SK-N-SH (cell line): ENCODE results near the gene EOMES. TPM values are rescaled to one million over a fixed set of nuclear protein-coding genes. Genes with fewer than 3 reads are reported as not detected.

Experiments used
- CTCF ChIA-PET: fragments of 300-600, 350-600 bp; formaldehyde crosslinking; extraction: SDS; loops from one replicate; lab custom pipeline; 2021; lab: Yijun Ruan, JAX
- POLR2A ChIA-PET: fragments of 350-600 bp; sonication (Branson Sonifier 250); formaldehyde crosslinking; extraction: SDS; loops from one replicate; lab custom pipeline; 2020; ENCODE audit warnings: antibody characterized with exemption, inconsistent platforms; lab: Yijun Ruan, JAX
- DNase-seq: peaks from one replicate; pipeline ENCODE4 v3.0.0; 2012
- H2AFZ ChIP-seq: fragments of 200-600 bp; sonication (generic); 2 replicates; pipeline ENCODE4 v1.8.1; 2016; ENCODE audit warnings: antibody characterized with exemption, mild to moderate bottlenecking, low read depth
- H3F3A ChIP-seq: fragments of 200-600 bp; sonication (generic); replicated peaks from 2 replicates; pipeline ENCODE3; 2016; ENCODE audit warnings: antibody characterized with exemption, mild to moderate bottlenecking; ENCODE audit not compliant: insufficient read depth
- H3K27ac ChIP-seq, 2 experiments: fragments of 200-500 bp in 1 of 2; fragments of 200-600 bp in 1 of 2; sonication (Bioruptor generic) in 1 of 2; sonication (generic), shearing (Covaris generic) in 1 of 2; 2 replicates each; pipeline versions ENCODE4 v1.5.1 to v1.6.1; 2014 to 2016; ENCODE audit warnings: low read depth in 2 of 2, inconsistent platforms in 1 of 2, low read length in 1 of 2, mild to moderate bottlenecking in 1 of 2, mixed read lengths in 1 of 2
- H3K27me3 ChIP-seq: fragments of 200-600 bp; sonication (generic), shearing (Covaris generic); 2 replicates; pipeline ENCODE4 v1.6.1; 2016; ENCODE audit warnings: mixed run types; ENCODE audit not compliant: insufficient read depth
- H3K36me3 ChIP-seq, 2 experiments: fragments of 200-500 bp in 1 of 2; fragments of 200-600 bp in 1 of 2; sonication (Bioruptor generic) in 1 of 2; sonication (generic) in 1 of 2; replicated peaks in 1 of 2; 2 replicates each; pipeline versions ENCODE3 to v1.5.1; 2014 to 2016; ENCODE audit warnings: low read length in 1 of 2, mild to moderate bottlenecking in 1 of 2; ENCODE audit not compliant: insufficient read depth in 2 of 2, control insufficient read depth in 1 of 2
- H3K4me1 ChIP-seq, 2 experiments: fragments of 200-500 bp in 1 of 2; fragments of 200-600 bp in 1 of 2; sonication (Bioruptor generic) in 1 of 2; sonication (generic), shearing (Covaris generic) in 1 of 2; 2 replicates each; pipeline versions ENCODE4 v1.5.1 to v1.6.1; 2014 to 2016; ENCODE audit warnings: low read depth in 1 of 2, low read length in 1 of 2, mixed run types in 1 of 2; ENCODE audit not compliant: insufficient read depth in 2 of 2, control insufficient read depth in 1 of 2
- H3K4me2 ChIP-seq: fragments of 200-600 bp; sonication (generic), shearing (Covaris generic); 2 replicates; pipeline ENCODE4 v1.6.1; 2017; ENCODE audit warnings: mixed run types
- H3K4me3 ChIP-seq, 2 experiments: fragments of 200-500 bp in 1 of 2; fragments of 200-600 bp in 1 of 2; sonication (Bioruptor generic) in 1 of 2; sonication (generic), shearing (Covaris generic) in 1 of 2; 2 replicates each; pipeline versions ENCODE4 v1.5.1 to v1.8.1; 2014 to 2016; ENCODE audit warnings: low read depth in 2 of 2, inconsistent platforms in 1 of 2, low read length in 1 of 2, mild to moderate bottlenecking in 1 of 2, mixed read lengths in 1 of 2, moderate library complexity in 1 of 2
- H3K79me2 ChIP-seq: fragments of 200-600 bp; sonication (generic); 2 replicates; pipeline ENCODE4 v1.8.1; 2017; ENCODE audit warnings: mild to moderate bottlenecking; ENCODE audit not compliant: insufficient read depth
- H3K9ac ChIP-seq: fragments of 200-600 bp; sonication (generic); 2 replicates; pipeline ENCODE4 v1.6.1; 2017; ENCODE audit warnings: mixed run types
- H3K9me2 ChIP-seq: fragments of 200-600 bp; sonication (generic); 2 replicates; pipeline ENCODE4 v1.6.1; 2017; ENCODE audit warnings: mixed run types
- H3K9me3 ChIP-seq: fragments of 200-600 bp; sonication (generic); 2 replicates; pipeline ENCODE4 v1.6.1; 2017; ENCODE audit warnings: mixed run types, mild to moderate bottlenecking, moderate library complexity
- H4K20me1 ChIP-seq: fragments of 200-600 bp; sonication (generic); 2 replicates; pipeline ENCODE4 v1.6.1; 2017; ENCODE audit warnings: mild to moderate bottlenecking, mixed run types; ENCODE audit not compliant: insufficient read depth
- EZH2phosphoT487 ChIP-seq: fragments of 200-600 bp; sonication (generic); IDR thresholded peaks from 2 replicates; pipeline ENCODE4 v1.6.1; 2017; ENCODE audit warnings: low read depth, mixed run types, mild to moderate bottlenecking, antibody characterized with exemption, moderate library complexity, borderline replicate concordance
- FOXM1 ChIP-seq: IDR thresholded peaks from 2 replicates; pipeline ENCODE4 v1.4.0; 2012; ENCODE audit warnings: low read depth, mild to moderate bottlenecking
- NRF1 ChIP-seq: IDR thresholded peaks from 2 replicates; pipeline ENCODE4 v1.6.1; 2012; ENCODE audit warnings: low read depth, mild to moderate bottlenecking, low read length
- REST ChIP-seq: IDR thresholded peaks from 2 replicates; pipeline ENCODE4 v1.6.1; 2012; ENCODE audit warnings: mild to moderate bottlenecking, low read depth, low read length, moderate library complexity
- RFX5 ChIP-seq: IDR thresholded peaks from 2 replicates; pipeline ENCODE4 v1.6.1; 2012; ENCODE audit warnings: mild to moderate bottlenecking, improper control_type of control experiment, low read length
- RXRA ChIP-seq: IDR thresholded peaks from 2 replicates; pipeline ENCODE4 v1.4.0; 2012; ENCODE audit warnings: low read depth, mild to moderate bottlenecking, borderline replicate concordance
- SMC3 ChIP-seq: IDR thresholded peaks from 2 replicates; pipeline ENCODE4 v1.6.1; 2012; ENCODE audit warnings: low read depth, low read length, improper control_type of control experiment
- TCF12 ChIP-seq: IDR thresholded peaks from 2 replicates; pipeline ENCODE4 v1.4.0; 2012
- TEAD4 ChIP-seq: IDR thresholded peaks from 2 replicates; pipeline ENCODE4 v1.4.0; 2012; ENCODE audit warnings: mild to moderate bottlenecking, borderline replicate concordance; ENCODE audit not compliant: insufficient read depth
- USF1 ChIP-seq: IDR thresholded peaks from 2 replicates; pipeline ENCODE4 v1.4.0; 2012; ENCODE audit warnings: low read depth, borderline replicate concordance
- YY1 ChIP-seq: IDR thresholded peaks from 2 replicates; pipeline ENCODE4 v1.4.0; 2012; ENCODE audit warnings: low read depth, mild to moderate bottlenecking
- WGBS: methylation state at CpG from one replicate; pipeline ENCODE4 v1.1.6; 2017; ENCODE audit warnings: low lambda C conversion rate; 5-methylcytosine and 5-hydroxymethylcytosine counted together
- polyA plus RNA-seq, 3 experiments: library from polyadenylated mRNA; depleted of rRNA; stranded (reverse); fragments of >200 nt; gene quantifications; 2 replicates each; pipeline ENCODE4 v1.2.3, GENCODE V29; 2012
- TF ChIP-seq, protein P1 (sequence below): IDR thresholded peaks from 2 replicates; pipeline ENCODE4 v1.4.0; 2012; ENCODE audit warnings: low read depth
- TF ChIP-seq, protein P2 (sequence below): IDR thresholded peaks from 2 replicates; pipeline ENCODE4; 2012

The EOMES gene
- polyA plus RNA-seq, 1 of the 3 experiments (the other 2 are of a cell fraction) = not detected

DNA sequence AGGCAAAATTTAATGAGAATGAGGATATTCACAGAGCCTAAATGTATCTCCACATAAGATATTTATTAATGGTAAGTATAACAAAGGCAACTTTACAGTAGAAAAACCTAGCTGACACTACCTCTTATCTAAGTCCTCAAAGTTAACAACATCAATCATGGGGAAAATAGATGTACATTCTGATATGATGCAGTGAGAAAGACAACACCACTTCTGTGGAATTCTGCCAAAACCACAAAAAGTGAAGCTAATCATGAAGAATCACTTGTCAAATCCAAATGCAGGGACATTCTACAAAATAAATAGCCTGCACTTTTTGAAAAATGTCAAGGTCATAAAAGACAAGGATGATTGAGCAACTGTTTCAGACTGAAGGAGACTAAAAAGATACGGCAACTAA is 27.5 kb upstream of the EOMES start (continued):
- TF ChIP-seq RFX5 (no peak), SMC3 (no peak)

DNA sequence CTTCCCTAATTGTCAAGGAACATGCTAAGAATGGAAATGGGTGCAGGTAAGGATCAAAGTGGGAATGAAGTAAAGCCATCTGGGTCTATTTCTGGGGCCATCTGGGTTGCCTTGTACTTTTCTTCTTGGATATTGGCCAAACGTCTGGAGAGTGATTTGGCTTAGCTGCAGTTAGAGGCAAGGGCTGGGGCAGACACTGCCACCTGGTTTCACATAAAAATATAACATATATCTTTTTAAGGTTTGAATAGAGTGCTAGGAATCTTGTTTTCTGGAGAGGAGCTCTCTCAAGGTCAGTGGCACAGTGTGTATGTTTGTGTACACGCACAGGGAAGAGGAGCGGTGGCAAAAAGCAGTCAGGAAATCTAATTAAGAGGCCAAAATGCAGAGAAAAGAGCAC is 24.7 kb upstream of the EOMES start:
- Histone ChIP-seq H3K4me1 (no peaks in the 10 kb centered on the region), H4K20me1 (no peaks in the 10 kb centered on the region), H3K9me2 (no peaks in the 10 kb centered on the region), H3K4me3 (no peak overlapping the region), H3K27ac (no peak overlapping the region), H3K4me2 (no peak overlapping the region), H3K9ac (no peak overlapping the region), H3K36me3 (no peaks in the 10 kb centered on the region), H3K9me3 (no peaks in the 10 kb centered on the region), H2AFZ (no peak overlapping the region), H3K79me2 (no peaks in the 10 kb centered on the region), H3F3A (no peaks in the 10 kb centered on the region), H3K27me3 (no peaks in the 10 kb centered on the region; the same call in 1 of the 2 replicates)
- TF ChIP-seq REST = no peak
- no peak for TF ChIP-seq EZH2phosphoT487
- TF ChIP-seq NRF1 = no peak
- no peak for TF ChIP-seq YY1
- no peak for TF ChIP-seq USF1
- no peak for TF ChIP-seq FOXM1
- TF ChIP-seq, protein P1, sequence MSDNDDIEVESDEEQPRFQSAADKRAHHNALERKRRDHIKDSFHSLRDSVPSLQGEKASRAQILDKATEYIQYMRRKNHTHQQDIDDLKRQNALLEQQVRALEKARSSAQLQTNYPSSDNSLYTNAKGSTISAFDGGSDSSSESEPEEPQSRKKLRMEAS = no peak
- TF ChIP-seq TEAD4 = no peak
- TF ChIP-seq, protein P2, sequence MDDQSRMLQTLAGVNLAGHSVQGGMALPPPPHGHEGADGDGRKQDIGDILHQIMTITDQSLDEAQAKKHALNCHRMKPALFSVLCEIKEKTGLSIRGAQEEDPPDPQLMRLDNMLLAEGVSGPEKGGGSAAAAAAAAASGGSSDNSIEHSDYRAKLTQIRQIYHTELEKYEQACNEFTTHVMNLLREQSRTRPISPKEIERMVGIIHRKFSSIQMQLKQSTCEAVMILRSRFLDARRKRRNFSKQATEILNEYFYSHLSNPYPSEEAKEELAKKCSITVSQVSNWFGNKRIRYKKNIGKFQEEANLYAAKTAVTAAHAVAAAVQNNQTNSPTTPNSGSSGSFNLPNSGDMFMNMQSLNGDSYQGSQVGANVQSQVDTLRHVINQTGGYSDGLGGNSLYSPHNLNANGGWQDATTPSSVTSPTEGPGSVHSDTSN = no peak
- TF ChIP-seq RXRA = no peak
- no peak for TF ChIP-seq TCF12
- 12% methylated on average over 3 of the region's 3 CpGs for WGBS
- DNase-seq = no peak
- ChIA-PET CTCF (no interaction called here), POLR2A (no interaction called here)
